ENCODE data around the gene SVIL.

GRCh38 chr10:29545122-29545521 is 89.6 kb downstream of the SVIL start:
- no peak for TF ChIP-seq POLR2A (IDR thresholded peaks at IDR 0.05; ENCODE audit: low read depth, low read length)
- no peak for TF ChIP-seq POLR2AphosphoS5 (IDR thresholded peaks at IDR 0.05; ENCODE audit: low read depth, low read length)
- TF ChIP-seq PAX5 (IDR thresholded peaks at IDR 0.05; ENCODE audit: insufficient read depth, low read length, severe bottlenecking), result no peak
